Endometrial microvascular endothelial cells (primary cell): ENCODE measurements around the gene KIF5B. TPM values are rescaled to one million over a fixed set of nuclear protein-coding genes. Genes with fewer than 3 reads are reported as not detected.
"Not testable (repeated sequence)": the region's sequence is repeated elsewhere in the genome, so short reads cannot be mapped to it uniquely, and the experiment has no call there.

ENCODE experiments used
- in situ Hi-C: cut with HindIII; loops from 2 replicates; pipeline ENCODE4 v1.10.0; 2017; ENCODE audit warnings: low sequenced_read_pairs, low pct_unique_long_range_greater_than_20kb; ENCODE audit errors: inconsistent ontology term
- total RNA-seq: library from RNA; depleted of rRNA; stranded (reverse); fragments of >200 nt; gene quantifications from one replicate; pipeline ENCODE4 v1.2.3, GENCODE V29; 2015; ENCODE audit errors: inconsistent ontology term

The KIF5B gene
- total RNA-seq, 1 donor from 2014 or later, result 118 TPM

DNA sequence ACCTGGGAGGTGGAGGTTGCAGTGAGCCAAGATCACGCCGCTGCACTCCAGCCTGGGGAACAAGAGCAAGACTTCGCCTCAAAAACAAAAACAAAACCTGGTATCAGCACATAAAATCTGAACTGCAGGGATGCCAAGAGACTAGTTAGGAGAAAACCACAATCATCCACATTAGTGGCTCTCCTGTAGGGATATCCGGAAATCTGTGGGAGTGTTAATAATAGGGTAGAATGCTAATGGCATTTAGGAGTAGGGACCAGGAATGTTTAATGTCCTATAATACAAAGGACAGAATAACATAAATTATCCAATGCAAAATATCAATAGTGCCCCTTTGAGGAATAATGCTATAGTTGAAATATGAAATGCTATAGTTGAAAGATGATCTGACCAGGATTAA is 24.3 kb downstream of the KIF5B start:
- in situ Hi-C loops, result no loop called here

DNA sequence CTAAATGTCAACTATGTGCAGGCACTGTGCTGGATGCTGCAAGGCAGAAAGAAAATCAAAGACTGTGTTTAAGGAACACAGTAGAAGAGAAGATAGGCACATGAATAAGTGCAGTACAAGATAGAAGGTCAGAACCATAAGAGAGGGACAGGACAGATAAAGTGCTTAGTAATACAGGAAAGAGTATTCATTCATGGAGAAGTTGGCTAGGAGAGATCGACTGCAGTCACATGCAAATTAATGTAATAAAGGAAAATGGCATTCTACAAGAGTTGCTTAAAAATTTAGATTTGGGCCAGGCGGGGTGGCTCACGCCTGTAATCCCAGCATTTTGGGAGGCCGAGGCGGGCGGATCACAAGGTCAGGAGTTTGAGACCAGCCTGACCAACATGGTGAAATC is 24.8 kb downstream of the KIF5B start:
- in situ Hi-C loops, result no loop called here

DNA sequence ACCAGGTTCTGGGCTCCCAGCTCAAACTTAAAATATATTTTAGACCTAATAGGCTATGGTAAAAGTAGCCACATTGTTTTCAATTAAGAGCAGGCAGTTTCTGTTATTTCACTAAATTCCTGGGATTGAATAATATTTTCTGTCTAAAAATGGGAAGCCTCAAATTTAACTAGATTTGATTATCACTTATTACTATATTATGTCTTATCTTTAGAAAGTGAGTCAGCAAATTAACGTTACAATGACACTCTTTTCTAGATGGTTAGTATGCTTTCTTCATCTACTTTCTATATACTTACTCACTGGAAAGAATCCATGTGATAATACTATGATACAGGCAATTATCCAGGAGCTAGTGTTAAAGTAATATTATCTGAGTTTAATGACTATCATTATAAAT is 27.5 kb downstream of the KIF5B start:
- in situ Hi-C loops, result no loop called here

DNA sequence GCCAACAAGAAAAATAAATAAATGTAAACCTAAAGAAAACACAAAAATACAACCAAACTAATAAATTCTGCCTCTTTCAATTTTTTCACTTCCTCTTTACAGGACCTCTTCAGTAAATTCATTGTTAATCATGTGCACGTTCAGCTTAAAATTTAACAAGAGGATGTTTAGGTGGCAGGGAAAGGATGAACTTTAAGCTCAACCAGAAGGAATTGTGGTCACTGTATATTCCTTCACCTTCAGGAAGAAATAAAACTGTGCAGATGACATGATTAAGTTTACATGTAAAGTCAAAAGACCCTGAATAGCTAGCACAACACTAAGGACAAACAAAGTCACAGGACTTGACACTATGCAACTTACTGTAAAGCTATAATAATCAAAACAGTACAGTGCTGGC is 33.0 kb downstream of the KIF5B start:
- in situ Hi-C loops, result no loop called here

DNA sequence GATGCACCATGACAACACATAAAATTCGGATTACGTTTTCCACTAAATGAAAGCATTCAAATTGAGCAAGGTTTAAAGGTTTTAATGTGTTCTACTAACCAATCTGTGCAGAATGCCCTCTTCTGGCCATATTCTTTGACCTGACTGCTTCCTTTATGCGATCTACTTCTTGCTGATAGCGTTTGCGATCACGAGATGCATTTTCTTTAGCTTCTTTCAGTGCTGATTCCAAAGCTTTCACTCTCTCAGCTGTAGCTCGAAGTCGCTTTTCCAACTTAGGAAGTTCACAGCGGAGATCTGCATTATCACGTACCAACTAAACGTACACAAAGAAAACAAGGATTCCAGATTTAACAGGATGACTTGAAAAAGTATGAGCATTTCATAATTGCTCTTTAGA is 39.2 kb downstream of the KIF5B start:
- in situ Hi-C loops, result no loop called here

DNA sequence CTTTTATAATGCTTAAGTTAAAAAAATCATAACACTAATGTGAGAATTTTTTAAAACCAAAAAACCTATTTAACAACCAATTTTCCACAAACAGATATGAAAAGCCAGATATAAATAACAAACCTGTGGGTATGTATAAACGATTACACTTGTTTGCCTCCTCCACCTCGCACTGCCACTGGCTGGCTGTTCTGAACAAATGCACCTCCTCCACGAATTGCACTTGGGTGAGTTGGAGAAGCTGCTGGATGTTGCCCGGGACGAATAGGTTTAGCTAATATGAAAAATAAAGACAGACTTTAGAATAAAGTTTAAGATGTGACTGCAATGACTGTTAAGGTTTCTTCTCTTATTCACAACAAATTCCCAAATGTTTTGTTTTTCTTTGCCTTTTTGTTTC is 40.8 kb downstream of the KIF5B start:
- in situ Hi-C loops, result no loop called here

DNA sequence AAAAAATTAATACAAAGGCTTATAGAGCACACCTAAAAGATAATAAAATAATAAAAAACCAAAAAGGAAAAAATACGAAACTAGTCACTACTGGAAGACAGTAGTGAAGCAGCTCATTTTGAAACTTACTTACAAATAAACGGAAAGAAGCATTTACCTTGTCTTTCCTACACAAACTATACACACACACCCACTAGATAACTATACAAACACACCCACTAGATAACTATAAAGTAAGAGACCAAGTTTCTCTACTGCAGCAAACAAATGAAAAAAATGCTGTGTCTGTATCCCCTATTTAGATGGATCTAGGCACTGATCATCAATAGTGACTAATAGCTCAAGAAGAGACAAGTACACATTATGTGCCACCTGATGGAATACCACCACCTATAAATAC is 49.2 kb downstream of the KIF5B start:
- in situ Hi-C loops, result no loop called here

DNA sequence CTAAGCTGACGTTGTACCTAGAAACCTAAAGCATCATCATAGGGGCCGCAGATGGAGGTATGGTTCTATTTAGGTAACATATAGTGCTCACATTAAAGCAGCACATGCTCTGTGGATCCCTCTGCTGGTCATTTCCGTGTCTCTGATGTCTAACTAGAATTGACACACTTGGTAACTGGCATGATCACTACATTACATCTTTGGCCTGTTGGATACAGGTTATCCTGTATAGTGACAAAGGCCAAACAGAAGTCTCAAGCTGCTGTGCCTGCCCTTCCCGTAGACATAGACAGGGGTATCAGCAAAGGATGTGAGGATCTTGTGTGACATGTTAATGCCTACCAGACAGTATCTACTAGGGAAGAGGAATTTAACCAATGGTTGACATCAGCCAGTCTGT is 51.2 kb downstream of the KIF5B start:
- in situ Hi-C loops, result no loop called here

DNA sequence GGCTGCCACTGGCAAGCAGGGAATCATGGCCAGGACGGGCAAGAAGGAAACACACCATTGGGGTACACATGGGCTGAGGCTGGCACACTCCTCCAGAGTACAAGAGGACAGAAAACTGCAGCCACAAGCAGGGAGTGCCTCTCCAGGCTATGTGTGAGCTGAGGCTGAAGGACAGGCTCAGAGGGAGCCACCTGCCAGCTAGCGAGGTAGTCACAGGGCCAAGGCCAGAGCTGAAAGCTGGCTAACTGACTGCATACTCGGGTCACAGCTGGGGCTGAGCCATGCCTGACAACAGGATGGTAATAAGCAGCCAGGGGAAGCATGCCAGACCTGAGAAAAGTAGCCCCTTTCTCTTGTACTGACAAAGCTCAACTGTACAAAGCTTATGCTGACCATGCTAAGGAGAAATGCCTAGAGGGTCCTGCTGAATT is 52.0 kb downstream of the KIF5B start:
- in situ Hi-C loops, result no loop called here

DNA sequence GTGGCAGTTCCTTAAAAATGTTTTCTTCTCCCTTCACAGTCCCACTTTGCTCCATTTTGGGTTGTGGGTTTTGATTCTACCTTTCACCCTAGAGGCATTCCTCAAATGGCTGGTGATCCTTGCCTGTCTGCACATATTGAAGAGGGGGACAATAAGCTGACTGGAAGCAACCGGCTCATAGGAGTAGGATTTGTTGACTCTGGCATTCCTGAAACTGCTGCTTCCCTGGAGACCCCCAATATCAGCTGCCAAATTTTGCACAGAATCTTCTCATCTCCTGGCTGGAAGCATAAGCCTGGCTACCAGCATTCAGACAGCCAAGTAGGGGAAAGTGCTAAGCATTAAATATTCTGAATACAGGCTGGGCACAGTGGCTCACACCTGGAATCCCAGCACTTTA is 53.7 kb downstream of the KIF5B start:
- in situ Hi-C loops, result no loop called here

DNA sequence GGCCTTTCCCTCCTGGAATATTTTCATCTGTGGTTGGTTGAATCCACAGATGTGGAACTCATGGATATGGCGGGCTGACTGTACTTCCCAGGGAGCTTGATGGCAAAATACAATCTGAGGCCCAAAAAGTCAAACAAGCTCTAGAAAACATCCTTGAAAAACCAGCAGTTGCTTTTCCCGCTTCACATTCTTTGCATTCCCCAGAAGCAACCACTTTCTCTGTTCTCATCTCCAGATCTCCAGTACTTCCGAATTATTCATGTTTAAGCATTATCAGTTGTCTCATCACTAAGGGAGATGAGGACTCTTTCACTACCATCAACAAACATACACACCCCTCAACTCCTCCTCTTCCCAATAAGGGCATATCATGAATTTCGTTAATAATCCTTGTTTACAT is 55.3 kb downstream of the KIF5B start:
- in situ Hi-C loops, result no loop called here

DNA sequence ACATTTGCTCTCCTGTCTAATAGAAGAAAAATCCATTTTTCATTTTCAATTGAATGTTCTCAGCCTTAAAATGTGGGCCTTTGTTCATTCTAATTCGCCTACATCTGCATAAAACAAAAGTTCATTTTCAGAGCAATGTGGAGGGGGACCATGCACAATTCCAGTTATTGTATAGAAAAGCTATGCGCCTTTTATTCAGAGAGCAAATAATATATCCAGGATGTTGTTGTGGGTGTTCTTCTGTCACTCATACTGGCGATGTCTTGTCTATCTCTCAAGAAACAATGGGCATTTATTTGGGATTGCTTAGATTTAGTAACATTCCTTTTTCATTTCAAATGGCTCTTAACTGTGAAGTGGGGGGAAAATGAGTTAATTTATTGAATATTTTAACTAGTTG is 56.4 kb downstream of the KIF5B start:
- in situ Hi-C loops, result no loop called here

DNA sequence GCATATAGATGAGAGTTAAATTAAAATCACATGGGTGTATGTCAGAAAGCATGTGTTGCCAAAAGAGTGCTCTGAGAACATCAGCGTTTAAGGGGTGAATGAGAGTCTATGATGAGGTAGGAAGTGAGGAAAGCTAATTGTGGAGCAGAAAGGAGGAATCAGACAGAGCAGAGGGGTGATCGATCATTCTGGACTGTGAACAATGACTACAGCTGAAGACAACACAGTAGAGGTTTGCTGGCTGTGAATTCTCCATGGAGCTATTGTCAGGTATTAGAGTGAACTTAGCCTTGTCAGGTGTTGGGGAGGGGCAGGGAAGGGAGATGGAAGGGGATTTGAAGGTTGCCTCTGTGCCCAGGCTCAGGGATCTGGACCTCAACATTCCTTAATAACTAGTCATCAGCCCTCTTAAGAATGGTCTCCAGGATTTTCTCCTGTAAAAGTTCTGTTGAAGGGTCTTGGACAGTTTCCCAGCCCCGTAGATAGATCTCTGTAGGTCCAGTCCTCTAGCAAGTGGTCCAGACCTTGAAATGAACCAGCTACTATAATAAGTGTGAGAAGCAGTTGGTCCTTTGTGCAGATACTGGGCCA is 57.1 kb downstream of the KIF5B start:
- in situ Hi-C loops, result no loop called here

DNA sequence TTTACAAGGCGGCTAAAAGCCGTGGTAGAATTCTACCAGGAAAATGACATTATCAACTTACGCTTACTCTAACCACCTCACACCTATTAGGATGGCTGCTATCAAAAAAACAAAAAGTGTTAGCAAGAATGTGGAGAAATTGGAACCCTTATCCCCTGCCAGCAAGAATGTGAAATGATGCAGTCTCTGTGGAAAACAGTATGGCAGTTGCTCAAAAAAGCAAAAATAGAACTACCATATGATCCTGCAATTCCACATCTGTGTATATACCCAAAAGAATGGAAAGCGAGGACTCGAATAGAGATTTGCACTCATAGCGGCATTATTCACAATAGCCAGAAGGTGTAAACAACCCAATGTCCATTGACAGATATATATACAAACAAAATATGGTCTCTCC is 61.3 kb downstream of the KIF5B start:
- in situ Hi-C loops, result no loop called here

DNA sequence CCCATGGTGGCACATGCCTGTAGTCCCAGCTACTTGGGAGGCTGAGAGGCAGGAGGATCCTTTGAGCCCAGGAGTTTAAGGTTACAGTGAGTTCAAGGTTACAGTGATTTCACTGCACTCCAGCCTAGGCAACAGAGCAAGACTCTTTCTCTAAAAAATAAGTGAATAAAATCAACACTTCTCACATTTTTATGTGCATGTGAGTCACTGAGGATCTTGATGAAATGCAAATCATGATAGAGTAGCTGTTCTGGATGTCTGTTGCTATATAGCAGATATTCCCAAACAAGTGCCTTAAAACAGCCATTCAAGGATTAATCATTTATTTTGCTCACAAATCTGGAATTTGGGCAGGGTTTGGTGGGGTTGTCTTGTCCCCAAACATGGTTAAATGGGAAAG is 65.3 kb downstream of the KIF5B start:
- in situ Hi-C loops, result no loop called here

DNA sequence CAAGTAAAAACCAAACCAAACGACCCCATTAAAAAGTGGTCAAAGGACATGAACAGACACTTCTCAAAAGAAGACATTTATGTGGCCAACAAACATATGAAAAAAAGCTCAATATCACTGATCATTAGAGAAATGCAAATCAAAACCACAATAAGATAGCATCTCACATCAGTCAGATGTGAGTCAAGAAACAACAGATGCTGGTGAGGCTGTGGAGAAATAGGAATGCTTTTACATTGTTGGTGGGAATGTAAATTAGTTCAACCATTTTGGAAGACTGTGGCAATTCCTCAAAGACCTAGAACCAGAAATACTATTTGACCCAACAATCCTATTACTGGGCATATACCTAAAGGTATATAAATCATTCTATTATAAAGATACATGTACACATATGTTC is 68.4 kb downstream of the KIF5B start:
- in situ Hi-C loops, result not testable (repeated sequence)

DNA sequence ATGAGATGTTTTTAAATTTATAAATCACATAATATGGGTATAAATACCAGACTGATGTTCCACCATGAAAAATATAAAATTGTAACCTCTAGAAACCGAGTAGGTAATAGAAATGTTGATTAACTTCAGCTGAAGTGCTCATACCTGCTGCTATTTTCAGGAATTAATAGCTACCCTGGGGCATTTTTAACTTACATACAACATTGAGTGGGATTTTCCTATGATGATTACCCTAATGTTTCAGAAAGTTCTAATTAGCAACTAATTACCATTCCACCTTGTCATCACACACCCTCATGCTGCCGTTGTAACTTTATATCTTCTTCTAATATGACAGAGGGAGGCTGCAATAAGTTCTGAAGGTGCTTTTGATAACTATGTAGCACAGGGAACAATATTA is 74.1 kb downstream of the KIF5B start:
- in situ Hi-C loops, result no loop called here

DNA sequence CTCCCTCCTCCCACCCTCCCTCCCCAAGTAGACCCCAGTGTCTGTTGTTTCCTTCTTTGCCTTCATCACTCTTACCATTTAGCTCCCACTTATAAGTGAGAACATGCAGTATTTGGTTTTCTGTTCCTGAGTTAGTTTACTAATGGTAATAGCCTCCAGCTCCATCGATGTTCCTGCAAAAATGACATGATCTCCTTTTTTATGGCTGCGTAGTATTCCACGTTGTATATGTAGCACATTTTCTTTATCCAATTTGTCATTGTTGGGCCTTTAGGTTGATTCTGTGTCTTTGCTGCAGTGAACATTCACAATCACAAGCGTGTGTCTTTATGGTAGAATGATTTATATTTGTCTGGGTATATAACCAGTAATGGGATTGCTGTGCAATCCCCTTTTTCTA is 75.8 kb downstream of the KIF5B start:
- in situ Hi-C loops, result no loop called here

DNA sequence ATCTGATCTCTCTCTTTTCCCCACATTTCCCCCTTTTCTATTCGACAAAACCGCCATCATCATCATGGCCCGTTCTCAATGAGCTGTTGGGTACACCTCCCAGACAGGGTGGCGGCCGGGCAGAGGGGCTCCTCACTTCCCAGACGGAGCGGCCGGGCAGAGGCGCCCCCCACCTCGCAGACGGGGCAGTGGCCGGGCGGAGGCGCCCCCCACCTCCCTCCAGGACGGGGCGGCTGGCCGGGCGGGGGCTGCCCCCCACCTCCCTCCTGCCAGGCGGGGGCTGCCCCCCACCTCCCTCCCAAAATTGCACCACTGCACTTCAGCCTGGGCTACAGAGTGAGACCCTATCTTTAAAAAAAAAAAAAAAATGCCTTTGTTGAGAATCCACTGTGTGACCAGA is 77.2 kb downstream of the KIF5B start:
- in situ Hi-C loops, result not testable (repeated sequence)

DNA sequence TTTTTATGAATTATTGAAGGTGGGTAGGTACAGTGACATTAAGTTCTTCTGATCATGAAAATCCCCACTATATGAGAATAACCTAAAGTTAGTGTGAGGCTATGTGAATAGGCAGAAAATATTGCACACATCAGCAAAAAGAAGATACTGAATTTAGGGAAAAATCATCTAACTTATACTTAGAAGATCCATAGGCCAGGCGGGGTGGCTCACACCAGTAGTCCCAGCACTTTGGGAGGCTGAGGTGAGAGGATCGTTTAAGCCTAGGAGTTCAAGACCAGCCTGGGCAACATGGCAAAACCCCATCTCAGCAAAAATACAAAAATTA is 78.1 kb downstream of the KIF5B start:
- in situ Hi-C loops, result no loop called here

DNA sequence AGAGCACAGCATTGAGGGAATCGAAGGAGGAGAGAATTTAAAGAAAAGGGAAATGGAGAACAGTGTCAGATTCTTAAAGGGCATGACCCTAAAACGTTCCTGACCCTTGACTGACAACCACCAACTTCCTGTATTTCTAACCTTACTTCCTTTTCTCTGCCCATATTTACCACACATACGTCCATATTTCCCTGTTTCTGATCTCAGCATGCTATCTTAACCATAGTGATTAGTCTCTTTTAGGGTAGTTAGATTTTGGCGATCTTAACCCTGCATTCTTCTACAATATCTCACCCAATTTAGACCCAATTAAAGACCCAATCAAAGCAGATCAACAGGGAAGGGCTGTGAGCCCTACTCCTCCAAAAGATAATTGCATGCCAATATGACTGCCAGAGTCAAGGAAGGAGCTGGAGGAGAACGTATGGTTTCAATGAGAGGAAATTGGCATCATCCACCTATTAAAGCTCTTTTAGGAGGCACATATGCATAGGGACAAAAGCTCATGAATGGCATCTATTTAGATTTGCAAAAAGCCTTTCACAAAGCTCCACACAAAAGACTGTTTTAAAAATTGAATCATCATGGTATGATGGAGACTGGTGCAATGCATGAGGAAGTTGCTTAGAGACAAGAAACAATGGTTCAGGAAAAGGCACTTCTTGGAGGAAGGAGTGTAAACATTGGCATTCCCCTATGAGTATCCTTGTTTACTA is 78.6 kb downstream of the KIF5B start:
- in situ Hi-C loops, result no loop called here
